CD14-positive monocyte (primary cell): ENCODE measurements around the gene TDRD3. TPM values are rescaled to one million over a fixed set of nuclear protein-coding genes. Genes with fewer than 3 reads are reported as not detected.

Source experiments
- DNase-seq, 3 donors: peaks; one replicate each; pipeline ENCODE4 v3.0.0-alpha.2; 2011 to 2022
- H2AFZ ChIP-seq: 2 replicates; pipeline ENCODE4 v1.6.0; 2012; ENCODE audit warnings: mild to moderate bottlenecking, low read depth, low read length, inconsistent platforms; ENCODE audit not compliant: insufficient read depth, poor library complexity, severe bottlenecking
- H3K27ac ChIP-seq, 2 donors: 1 replicate in 1 of 2; 2 replicates in 1 of 2; pipeline ENCODE4 v1.5.1; 2012 to 2013; ENCODE audit warnings: low read length in 2 of 2, control low read depth in 1 of 2, inconsistent platforms in 1 of 2, low read depth in 1 of 2, mild to moderate bottlenecking in 1 of 2
- H3K27me3 ChIP-seq, 2 donors: one replicate each; pipeline versions ENCODE4 v1.6.0 to v1.6.1; 2011 to 2013; ENCODE audit warnings: low read length in 2 of 2; ENCODE audit not compliant: control insufficient read depth in 2 of 2, insufficient read depth in 2 of 2
- H3K36me3 ChIP-seq, 2 donors: replicated peaks in 1 of 2; 1 replicate in 1 of 2; 2 replicates in 1 of 2; pipeline versions ENCODE4 v1.5.1 to v1.6.1; 2012 to 2013; ENCODE audit warnings: low read length in 2 of 2, control low read depth in 1 of 2, inconsistent platforms in 1 of 2, mild to moderate bottlenecking in 1 of 2; ENCODE audit not compliant: insufficient read depth in 2 of 2, control insufficient read depth in 1 of 2
- H3K4me1 ChIP-seq, 2 donors: 1 replicate in 1 of 2; 2 replicates in 1 of 2; pipeline versions ENCODE4 v1.5.1 to v1.6.1; 2012 to 2013; ENCODE audit warnings: low read length in 2 of 2, control low read depth in 1 of 2, inconsistent platforms in 1 of 2, mild to moderate bottlenecking in 1 of 2, moderate library complexity in 1 of 2; ENCODE audit not compliant: insufficient read depth in 2 of 2, control insufficient read depth in 1 of 2
- H3K4me2 ChIP-seq: replicated peaks from 2 replicates; pipeline ENCODE3; 2012; ENCODE audit warnings: low read length, moderate library complexity, mild to moderate bottlenecking; ENCODE audit not compliant: poor library complexity, severe bottlenecking; ENCODE audit errors: extremely low read depth
- H3K4me3 ChIP-seq, 3 experiments: fragments of 200-600 bp in 1 of 3; sonication (generic) in 1 of 3; replicated peaks in 1 of 3; 1 replicate in 2 of 3; 2 replicates in 1 of 3; pipeline ENCODE4 v1.5.1; 2011 to 2013; ENCODE audit warnings: low read length in 3 of 3, mild to moderate bottlenecking in 3 of 3, control low read depth in 2 of 3, low read depth in 2 of 3, inconsistent platforms in 1 of 3, moderate library complexity in 1 of 3
- H3K79me2 ChIP-seq: 2 replicates; pipeline ENCODE4 v1.6.0; 2012; ENCODE audit warnings: mild to moderate bottlenecking, control low read depth, inconsistent platforms, low read length, moderate library complexity; ENCODE audit not compliant: insufficient read depth
- H3K9ac ChIP-seq: 2 replicates; pipeline ENCODE4 v1.6.0; 2017; ENCODE audit warnings: low read length, mild to moderate bottlenecking; ENCODE audit not compliant: insufficient read depth, poor library complexity, severe bottlenecking
- H3K9me3 ChIP-seq, 2 donors: replicated peaks in 1 of 2; 1 replicate in 1 of 2; 2 replicates in 1 of 2; pipeline versions ENCODE4 v1.5.1 to v1.6.1; 2012 to 2013; ENCODE audit warnings: low read length in 2 of 2, control low read depth in 1 of 2; ENCODE audit not compliant: control insufficient read depth in 1 of 2, insufficient read depth in 1 of 2
- H4K20me1 ChIP-seq: 2 replicates; pipeline ENCODE4 v1.6.0; 2012; ENCODE audit warnings: mild to moderate bottlenecking, low read length, control low read depth, moderate library complexity; ENCODE audit not compliant: insufficient read depth
- H3K27ac Mint-ChIP-seq, 7 donors: one replicate each; pipeline ENCODE4 v1.8.0; 2020; ENCODE audit warnings: mild to moderate bottlenecking in 7 of 7, mixed read lengths in 7 of 7, moderate library complexity in 6 of 7, inconsistent platforms in 2 of 7
- H3K27me3 Mint-ChIP-seq, 3 donors: one replicate each; pipeline ENCODE4 v1.8.0; 2021 to 2022; ENCODE audit warnings: low read depth in 3 of 3, mild to moderate bottlenecking in 3 of 3, mixed read lengths in 3 of 3, moderate library complexity in 3 of 3, inconsistent platforms in 1 of 3
- H3K36me3 Mint-ChIP-seq, 2 donors: one replicate each; pipeline ENCODE4 v1.8.0; 2020; ENCODE audit warnings: mixed read lengths in 2 of 2, inconsistent platforms in 1 of 2, mild to moderate bottlenecking in 1 of 2
- H3K4me1 Mint-ChIP-seq: one replicate; pipeline ENCODE4 v1.8.0; 2020; ENCODE audit warnings: mild to moderate bottlenecking, mixed read lengths
- H3K4me3 Mint-ChIP-seq, 2 donors: one replicate each; pipeline ENCODE4 v1.8.0; 2020; ENCODE audit warnings: mild to moderate bottlenecking in 2 of 2, mixed read lengths in 2 of 2, moderate library complexity in 1 of 2
- H3K9me3 Mint-ChIP-seq, 7 donors: one replicate each; pipeline ENCODE4 v1.8.0; 2020 to 2022; ENCODE audit warnings: mixed read lengths in 7 of 7, mild to moderate bottlenecking in 6 of 7, moderate library complexity in 6 of 7, inconsistent platforms in 2 of 7
- WGBS: methylation state at CpG from one replicate; pipeline ENCODE4 v1.1.5; 2013; ENCODE audit warnings: missing lambda C conversion rate; ENCODE audit not compliant: insufficient coverage; 5-methylcytosine and 5-hydroxymethylcytosine counted together
- intact Hi-C, 2 donors: fragments of 100-400 bp; cut with micrococcal nuclease; formaldehyde crosslinking; loops; one replicate each; pipeline versions ENCODE4 v1.15.0 to v1.15.1; 2023
- polyA plus RNA-seq, 3 donors: library from polyadenylated mRNA; depleted of rRNA in 1 of 3; unstranded in 2 of 3; stranded (reverse) in 1 of 3; fragments of 300-500 nt in 2 of 3; fragments of >200 nt in 1 of 3; fragmentation: Illumina TruSeq in 2 of 3; gene quantifications; 1 replicate in 2 of 3; 2 replicates in 1 of 3; pipeline ENCODE4 v1.2.3, GENCODE V29; 2012 to 2021
- TF ChIP-seq, protein P1 (sequence below): fragments of 200-600 bp; IDR thresholded peaks from one replicate; pipeline ENCODE4 v1.8.0; 2022; ENCODE audit warnings: antibody characterized with exemption, mild to moderate bottlenecking

Gene TDRD3
- polyA plus RNA-seq, 3 donors: 2.7 to 4.8 (median 4.7) TPM

- Histone ChIP-seq H3K27ac (no peak overlapping the region), H3K79me2 (peaks cover 20% of the 10 kb centered on the region), H3K27me3 (no peaks in the 10 kb centered on the region), H3K4me1 (no peaks in the 10 kb centered on the region), H4K20me1 (no peaks in the 10 kb centered on the region), H2AFZ (no peak overlapping the region), H3K36me3 (no peaks in the 10 kb centered on the region), H3K9ac (no peak overlapping the region), H3K9me3 (peaks cover 6% of the 10 kb centered on the region in 2 donors), H3K4me3 (no peak overlapping the region), H3K4me2 (no peak overlapping the region)
- intact Hi-C loops: no loop called here
- WGBS: 100% methylated on average over 1 of the region's 2 CpGs
- Mint-ChIP-seq H3K9me3 (peaks cover 0 to 15% (median 6%) of the 10 kb centered on the region in 7 donors), H3K4me3 (no peak overlapping the region), H3K27ac (no peak overlapping the region), H3K36me3 (peaks cover 5% of the 10 kb centered on the region in 2 donors), H3K27me3 (no peaks in the 10 kb centered on the region), H3K4me1 (peaks cover 2% of the 10 kb centered on the region)
- TF ChIP-seq, protein P1, sequence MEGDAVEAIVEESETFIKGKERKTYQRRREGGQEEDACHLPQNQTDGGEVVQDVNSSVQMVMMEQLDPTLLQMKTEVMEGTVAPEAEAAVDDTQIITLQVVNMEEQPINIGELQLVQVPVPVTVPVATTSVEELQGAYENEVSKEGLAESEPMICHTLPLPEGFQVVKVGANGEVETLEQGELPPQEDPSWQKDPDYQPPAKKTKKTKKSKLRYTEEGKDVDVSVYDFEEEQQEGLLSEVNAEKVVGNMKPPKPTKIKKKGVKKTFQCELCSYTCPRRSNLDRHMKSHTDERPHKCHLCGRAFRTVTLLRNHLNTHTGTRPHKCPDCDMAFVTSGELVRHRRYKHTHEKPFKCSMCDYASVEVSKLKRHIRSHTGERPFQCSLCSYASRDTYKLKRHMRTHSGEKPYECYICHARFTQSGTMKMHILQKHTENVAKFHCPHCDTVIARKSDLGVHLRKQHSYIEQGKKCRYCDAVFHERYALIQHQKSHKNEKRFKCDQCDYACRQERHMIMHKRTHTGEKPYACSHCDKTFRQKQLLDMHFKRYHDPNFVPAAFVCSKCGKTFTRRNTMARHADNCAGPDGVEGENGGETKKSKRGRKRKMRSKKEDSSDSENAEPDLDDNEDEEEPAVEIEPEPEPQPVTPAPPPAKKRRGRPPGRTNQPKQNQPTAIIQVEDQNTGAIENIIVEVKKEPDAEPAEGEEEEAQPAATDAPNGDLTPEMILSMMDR: no peak
- no peak for DNase-seq
Observed at GRCh38 chr13:60417734-60418133, 20.7 kb downstream of the TDRD3 start.

DNA sequence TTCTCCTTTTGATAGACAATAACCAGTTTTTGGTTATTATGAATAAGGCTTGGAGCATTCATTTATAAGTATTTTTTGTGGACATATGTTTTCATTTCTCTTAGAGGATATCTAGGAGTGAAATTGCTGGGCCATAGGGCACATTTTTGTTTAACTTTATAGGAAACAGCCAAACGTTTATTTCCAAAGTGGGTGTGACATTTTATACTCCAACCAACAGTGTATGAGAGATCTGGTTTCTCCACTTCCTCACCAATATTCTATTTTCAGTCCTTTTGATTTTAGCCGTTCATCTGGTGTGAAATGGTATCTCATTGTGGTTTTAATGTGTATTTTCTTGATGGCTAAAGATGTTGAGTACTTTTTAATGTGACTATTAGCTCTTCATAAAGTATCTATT, 21.9 kb downstream of the TDRD3 start:
- no peaks in the 10 kb centered on the region for H3K27me3 Mint-ChIP-seq
- Histone ChIP-seq H3K9me3 (peaks cover 6% of the 10 kb centered on the region in 2 donors), H3K9ac (no peak overlapping the region), H3K4me3 (no peak overlapping the region), H3K4me2 (no peak overlapping the region), H3K27me3 (no peaks in the 10 kb centered on the region), H2AFZ (no peak overlapping the region), H4K20me1 (no peaks in the 10 kb centered on the region), H3K36me3 (no peaks in the 10 kb centered on the region), H3K27ac (no peak overlapping the region), H3K4me1 (no peaks in the 10 kb centered on the region), H3K79me2 (peaks cover 17% of the 10 kb centered on the region)
- H3K36me3 Mint-ChIP-seq: peaks cover 5 to 7% of the 10 kb centered on the region in 2 donors
- no peak for DNase-seq
- no CpG with 5 or more reads among the region's 2 CpGs for WGBS
- intact Hi-C loops: no loop called here
- peaks cover 2% of the 10 kb centered on the region for H3K4me1 Mint-ChIP-seq
- TF ChIP-seq, protein P1: no peak
- peaks cover 0 to 15% (median 6%) of the 10 kb centered on the region in 7 donors for H3K9me3 Mint-ChIP-seq
- H3K27ac Mint-ChIP-seq: no peak overlapping the region
- H3K4me3 Mint-ChIP-seq: no peak overlapping the region
